Subcutaneous adipose tissue (tissue), 4 donors: ENCODE measurements around the gene PUS3. TPM values are rescaled to one million over a fixed set of nuclear protein-coding genes. Genes with fewer than 3 reads are reported as not detected.

Experiments used
- total RNA-seq, 4 donors: library from RNA; depleted of rRNA; stranded (reverse); fragments of >200 nt; gene quantifications; one replicate each; pipeline ENCODE4 v1.1.0, GENCODE V29; 2016
- TF ChIP-seq, protein P1 (sequence below): fragments of 450-650 bp; IDR thresholded peaks from one replicate; pipeline ENCODE4 v1.5.1; 2016; ENCODE audit warnings: low read depth, mild to moderate bottlenecking, control low read depth, antibody characterized with exemption, moderate library complexity

Gene PUS3
- total RNA-seq, 4 donors from 2014 or later = 5.5 to 13.4 (median 8.7) TPM

- TF ChIP-seq, protein P1, sequence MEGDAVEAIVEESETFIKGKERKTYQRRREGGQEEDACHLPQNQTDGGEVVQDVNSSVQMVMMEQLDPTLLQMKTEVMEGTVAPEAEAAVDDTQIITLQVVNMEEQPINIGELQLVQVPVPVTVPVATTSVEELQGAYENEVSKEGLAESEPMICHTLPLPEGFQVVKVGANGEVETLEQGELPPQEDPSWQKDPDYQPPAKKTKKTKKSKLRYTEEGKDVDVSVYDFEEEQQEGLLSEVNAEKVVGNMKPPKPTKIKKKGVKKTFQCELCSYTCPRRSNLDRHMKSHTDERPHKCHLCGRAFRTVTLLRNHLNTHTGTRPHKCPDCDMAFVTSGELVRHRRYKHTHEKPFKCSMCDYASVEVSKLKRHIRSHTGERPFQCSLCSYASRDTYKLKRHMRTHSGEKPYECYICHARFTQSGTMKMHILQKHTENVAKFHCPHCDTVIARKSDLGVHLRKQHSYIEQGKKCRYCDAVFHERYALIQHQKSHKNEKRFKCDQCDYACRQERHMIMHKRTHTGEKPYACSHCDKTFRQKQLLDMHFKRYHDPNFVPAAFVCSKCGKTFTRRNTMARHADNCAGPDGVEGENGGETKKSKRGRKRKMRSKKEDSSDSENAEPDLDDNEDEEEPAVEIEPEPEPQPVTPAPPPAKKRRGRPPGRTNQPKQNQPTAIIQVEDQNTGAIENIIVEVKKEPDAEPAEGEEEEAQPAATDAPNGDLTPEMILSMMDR = no peak
Measured at GRCh38 chr11:125948278-125949051, 45.5 kb upstream of the PUS3 start.

DNA sequence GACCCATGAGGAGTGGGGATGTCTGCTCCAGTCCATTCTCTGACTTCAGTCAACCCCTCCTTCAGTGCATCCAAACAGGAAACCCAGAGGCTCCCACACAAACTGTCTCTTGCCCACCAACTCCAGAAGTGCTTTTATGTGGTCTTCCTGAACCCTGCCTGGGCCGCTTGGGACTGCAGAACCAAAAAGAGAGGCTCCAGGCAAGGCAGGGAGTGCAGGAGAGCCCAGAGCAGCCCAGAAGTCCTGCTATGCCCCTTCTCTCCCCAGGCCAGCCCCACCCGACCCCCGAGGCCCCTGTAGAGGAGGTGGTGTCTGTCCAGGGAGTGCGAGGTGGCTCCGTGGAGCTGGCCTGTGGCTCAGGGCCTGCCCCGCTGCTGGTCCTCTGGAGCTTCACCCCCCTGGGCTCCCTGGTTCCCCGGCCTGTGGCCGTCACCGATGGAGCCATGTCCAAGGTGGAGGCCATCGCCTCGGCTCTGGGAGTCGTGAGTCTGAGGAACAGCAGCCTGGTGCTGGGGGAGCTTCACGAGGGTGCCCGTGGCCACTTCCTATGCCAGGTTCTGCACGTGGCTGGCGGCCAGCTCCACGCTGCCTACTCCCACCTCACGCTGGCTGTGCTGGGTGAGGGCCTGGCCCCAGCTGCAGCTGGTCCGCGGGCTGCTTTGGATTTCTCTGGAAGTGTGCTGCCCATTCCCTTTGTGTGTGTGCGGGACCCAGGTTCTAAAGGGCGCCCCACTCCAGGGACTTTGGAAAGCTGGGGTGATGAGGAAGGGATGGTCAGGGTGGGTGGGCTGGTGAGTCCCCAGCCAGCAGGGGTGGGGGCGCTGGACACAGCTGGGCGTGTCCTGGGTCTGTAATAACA, 44.6 kb upstream of the PUS3 start:
- TF ChIP-seq, protein P1 = no peak

GRCh38 chr11:125946712-125947418, 43.9 kb upstream of the PUS3 start:
- TF ChIP-seq, protein P1 = no peak

- TF ChIP-seq, protein P1 = no peak
Measured at GRCh38 chr11:125945797-125946520, 43.0 kb upstream of the PUS3 start, which contains the start of gene VSIG10L2. Gene VSIG10L2, plus strand, starts transcription at chr11:125946044. Its CDS starts 12 bp downstream, at chr11:125946056.

- TF ChIP-seq, protein P1 = no peak
Measured at GRCh38 chr11:125945011-125945796, 42.2 kb upstream of the PUS3 start.

DNA sequence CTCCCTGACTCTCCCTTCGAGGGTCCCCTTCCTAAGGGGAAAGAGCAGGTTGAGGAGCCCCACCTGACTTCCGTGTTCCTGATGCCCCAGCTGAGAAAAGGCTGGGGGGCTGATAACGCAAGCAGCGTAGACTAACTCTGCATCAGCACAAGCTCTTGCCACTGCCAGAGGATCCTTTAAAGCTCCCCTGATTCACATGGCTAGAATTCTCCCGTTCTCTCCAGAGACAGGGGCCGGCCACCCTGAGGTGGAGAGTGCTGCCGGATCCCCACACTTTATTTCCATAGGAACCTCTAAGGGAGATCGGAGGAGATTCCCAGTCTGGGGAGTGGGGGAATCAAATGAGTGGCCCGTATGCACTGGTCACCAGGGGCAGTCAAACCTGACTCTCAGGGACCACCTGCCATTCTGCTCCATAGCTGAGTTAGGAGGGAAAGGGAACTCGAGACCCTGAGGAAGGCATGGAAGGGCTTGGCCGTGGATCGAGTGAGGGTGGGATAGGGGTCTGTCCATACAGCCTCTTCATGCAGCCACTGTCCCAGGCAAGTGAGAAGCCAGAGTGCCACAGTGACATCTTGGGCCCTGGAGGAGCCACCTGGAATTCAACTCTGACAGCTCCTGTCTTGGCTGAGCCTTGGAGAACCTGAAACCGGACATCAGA, 41.5 kb upstream of the PUS3 start:
- TF ChIP-seq, protein P1 = no peak
